Tibial artery (tissue), 4 donors: ENCODE results near the gene PPP1R3C.

Experiments used
- DNase-seq, 2 donors: peaks; one replicate each; pipeline ENCODE4 v3.0.0-alpha.2; 2019
- H3K27ac ChIP-seq, 2 donors: fragments of 200-600 bp; sonication (generic) in 1 of 2; 1 replicate in 1 of 2; 2 replicates in 1 of 2; pipeline ENCODE4 v1.5.1; 2018 to 2019; ENCODE audit warnings: mild to moderate bottlenecking in 1 of 2
- H3K27me3 ChIP-seq, 2 donors: fragments of 200-600 bp; sonication (generic) in 1 of 2; one replicate each; pipeline versions ENCODE4 v1.5.1 to v1.6.0; 2016 to 2019
- H3K36me3 ChIP-seq, 3 donors: fragments of 200-600 bp; sonication (generic) in 2 of 3; one replicate each; pipeline ENCODE4 v1.5.1; 2016 to 2019; ENCODE audit warnings: mild to moderate bottlenecking in 2 of 3
- H3K4me1 ChIP-seq, 4 donors: fragments of 200-600 bp; sonication (generic) in 2 of 4; 1 replicate in 3 of 4; 2 replicates in 1 of 4; pipeline ENCODE4 v1.5.1; 2016 to 2019
- H3K4me3 ChIP-seq, 2 donors: fragments of 200-600 bp; sonication (generic) in 1 of 2; 1 replicate in 1 of 2; 2 replicates in 1 of 2; pipeline ENCODE4 v1.5.1; 2018 to 2019; ENCODE audit warnings: mild to moderate bottlenecking in 2 of 2
- H3K9me3 ChIP-seq, 3 donors: fragments of 200-600 bp; sonication (generic) in 1 of 3; one replicate each; pipeline ENCODE4 v1.5.1; 2016 to 2019
- intact Hi-C: fragments of 100-400 bp; cut with DNase I; formaldehyde crosslinking; loops from one replicate; pipeline ENCODE4 v1.15.0; 2023; ENCODE audit warnings: low total_unique reads
- TF ChIP-seq, protein P1 (sequence below), 2 experiments: fragments of 200-600 bp in 1 of 2; fragments of 450-650 bp in 1 of 2; IDR thresholded peaks; one replicate each; pipeline ENCODE4 v1.5.1; 2017 to 2019; ENCODE audit warnings: antibody characterized with exemption in 2 of 2, mild to moderate bottlenecking in 1 of 2, moderate library complexity in 1 of 2

Gene PPP1R3C

DNA sequence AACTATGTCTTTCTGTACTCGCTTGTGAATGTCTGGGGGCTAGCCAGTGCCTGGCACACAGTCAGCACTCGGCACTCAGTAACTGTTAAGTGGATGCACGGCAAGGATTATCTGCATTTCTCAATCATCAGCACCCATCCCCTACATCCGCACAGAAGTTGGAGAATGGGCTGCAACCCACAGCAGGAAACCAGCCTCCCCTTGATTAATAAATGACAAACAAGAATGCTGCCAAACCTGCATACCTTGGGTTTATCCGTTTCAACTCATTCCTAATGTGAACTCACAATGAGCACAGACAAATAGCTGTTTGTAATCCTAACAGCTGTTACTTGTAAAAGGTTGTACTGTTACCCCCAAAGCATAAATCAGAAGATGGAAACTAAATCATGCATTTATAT is 28.9 kb downstream of the PPP1R3C start:
- DNase-seq, result no peak
- Histone ChIP-seq H3K36me3 (no peaks in the 10 kb centered on the region), H3K9me3 (no peaks in the 10 kb centered on the region), H3K27me3 (no peaks in the 10 kb centered on the region), H3K4me3 (no peak overlapping the region), H3K27ac (peak overlapping the region; percentile 72 to 83), H3K4me1 (peaks cover 0 to 80% (median 48%) of the 10 kb centered on the region in 4 donors)
- intact Hi-C loops, result no loop called here
- TF ChIP-seq, protein P1, sequence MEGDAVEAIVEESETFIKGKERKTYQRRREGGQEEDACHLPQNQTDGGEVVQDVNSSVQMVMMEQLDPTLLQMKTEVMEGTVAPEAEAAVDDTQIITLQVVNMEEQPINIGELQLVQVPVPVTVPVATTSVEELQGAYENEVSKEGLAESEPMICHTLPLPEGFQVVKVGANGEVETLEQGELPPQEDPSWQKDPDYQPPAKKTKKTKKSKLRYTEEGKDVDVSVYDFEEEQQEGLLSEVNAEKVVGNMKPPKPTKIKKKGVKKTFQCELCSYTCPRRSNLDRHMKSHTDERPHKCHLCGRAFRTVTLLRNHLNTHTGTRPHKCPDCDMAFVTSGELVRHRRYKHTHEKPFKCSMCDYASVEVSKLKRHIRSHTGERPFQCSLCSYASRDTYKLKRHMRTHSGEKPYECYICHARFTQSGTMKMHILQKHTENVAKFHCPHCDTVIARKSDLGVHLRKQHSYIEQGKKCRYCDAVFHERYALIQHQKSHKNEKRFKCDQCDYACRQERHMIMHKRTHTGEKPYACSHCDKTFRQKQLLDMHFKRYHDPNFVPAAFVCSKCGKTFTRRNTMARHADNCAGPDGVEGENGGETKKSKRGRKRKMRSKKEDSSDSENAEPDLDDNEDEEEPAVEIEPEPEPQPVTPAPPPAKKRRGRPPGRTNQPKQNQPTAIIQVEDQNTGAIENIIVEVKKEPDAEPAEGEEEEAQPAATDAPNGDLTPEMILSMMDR (IDR thresholded peaks at IDR 0.05), result no peak

DNA sequence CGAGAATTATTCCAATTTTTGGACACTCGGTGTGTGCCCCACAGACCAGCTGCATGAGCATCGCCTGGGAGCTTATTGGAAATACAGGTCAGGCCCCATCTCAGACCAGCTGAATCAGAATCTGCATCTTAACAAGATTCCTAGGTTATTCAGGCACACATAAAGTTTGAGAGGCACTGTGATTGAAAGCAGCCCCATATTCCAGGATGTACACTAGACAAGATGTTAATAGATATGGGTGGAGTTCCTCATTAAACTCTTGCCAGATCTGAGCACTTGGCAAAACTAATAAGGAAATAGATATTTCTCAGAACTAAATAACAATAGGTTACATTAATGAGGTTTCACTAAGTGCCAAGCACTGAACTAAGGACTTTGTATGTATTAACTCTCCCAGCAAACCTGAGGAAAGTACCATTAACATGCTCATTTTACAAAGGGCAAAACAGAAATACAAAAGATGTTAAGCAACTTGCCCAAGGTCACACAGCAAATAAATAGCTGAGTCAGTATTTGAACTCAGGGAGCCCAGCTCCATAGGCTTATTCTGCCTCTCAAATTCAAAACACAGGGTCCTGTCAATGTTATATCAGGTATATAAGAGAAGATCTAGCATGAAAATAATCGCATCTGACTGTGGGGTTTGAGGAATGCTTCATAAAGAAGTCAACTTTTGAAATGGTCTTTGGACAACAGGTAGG is 29.9 kb downstream of the PPP1R3C start:
- Histone ChIP-seq H3K4me1 (peaks cover 0 to 80% (median 47%) of the 10 kb centered on the region in 4 donors), H3K27ac (peak overlapping the region; percentile 72 to 83), H3K4me3 (no peak overlapping the region), H3K9me3 (no peaks in the 10 kb centered on the region), H3K27me3 (no peaks in the 10 kb centered on the region), H3K36me3 (no peaks in the 10 kb centered on the region)
- no peak for DNase-seq
- intact Hi-C loops, result no loop called here
- TF ChIP-seq, protein P1 (IDR thresholded peaks at IDR 0.05), result no peak

DNA sequence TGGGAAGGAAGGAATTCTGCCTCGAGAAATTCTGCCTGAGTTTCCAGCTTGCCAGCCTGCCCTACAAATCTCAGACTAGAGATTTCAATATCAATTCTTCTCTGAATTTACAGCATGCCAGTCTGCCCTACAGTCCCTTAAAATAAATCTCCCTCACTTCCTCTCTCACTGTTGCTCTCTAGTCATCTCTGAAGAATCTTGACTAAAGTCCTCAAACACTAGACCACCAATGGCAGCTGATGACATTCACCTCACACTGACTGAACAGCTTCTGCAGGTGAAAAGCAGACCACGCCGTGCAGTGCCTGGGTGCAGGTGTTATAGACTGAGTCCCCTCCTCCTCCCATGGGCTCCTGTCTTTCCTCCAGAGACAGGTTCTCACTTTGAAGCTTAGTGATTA is 30.4 kb downstream of the PPP1R3C start:
- Histone ChIP-seq H3K27me3 (no peaks in the 10 kb centered on the region), H3K4me3 (no peak overlapping the region), H3K27ac (peak overlapping the region; percentile 72 to 83), H3K36me3 (no peaks in the 10 kb centered on the region), H3K9me3 (no peaks in the 10 kb centered on the region), H3K4me1 (peaks cover 0 to 80% (median 47%) of the 10 kb centered on the region in 4 donors)
- TF ChIP-seq, protein P1 (IDR thresholded peaks at IDR 0.05), result no peak
- no peak for DNase-seq
- intact Hi-C loops, result no loop called here

DNA sequence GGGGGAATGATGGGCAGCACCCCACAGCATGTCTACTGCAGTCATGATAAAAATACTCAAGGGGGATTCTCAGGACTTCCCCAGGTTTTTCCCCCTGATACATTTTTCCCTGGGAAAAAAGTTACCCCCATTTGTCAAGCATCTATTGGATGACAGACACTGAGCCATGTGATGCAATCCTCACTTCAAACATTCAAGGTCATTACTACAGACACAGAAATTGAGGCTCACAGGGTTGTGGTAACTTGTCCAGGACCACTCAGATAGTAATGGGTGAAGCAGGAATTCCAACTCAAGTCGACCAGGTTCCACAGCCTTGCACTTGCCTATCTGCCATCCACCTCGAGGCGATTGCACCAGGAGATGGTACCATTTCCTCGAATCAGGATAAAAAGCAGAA is 31.7 kb downstream of the PPP1R3C start:
- Histone ChIP-seq H3K27me3 (no peaks in the 10 kb centered on the region), H3K36me3 (no peaks in the 10 kb centered on the region), H3K27ac (peak overlapping the region; percentile 72 to 83), H3K9me3 (no peaks in the 10 kb centered on the region), H3K4me3 (no peak overlapping the region), H3K4me1 (peaks cover 0 to 87% (median 55%) of the 10 kb centered on the region in 4 donors)
- no peak for DNase-seq
- TF ChIP-seq, protein P1 (IDR thresholded peaks at IDR 0.05), result no peak
- intact Hi-C loops, result no loop called here

DNA sequence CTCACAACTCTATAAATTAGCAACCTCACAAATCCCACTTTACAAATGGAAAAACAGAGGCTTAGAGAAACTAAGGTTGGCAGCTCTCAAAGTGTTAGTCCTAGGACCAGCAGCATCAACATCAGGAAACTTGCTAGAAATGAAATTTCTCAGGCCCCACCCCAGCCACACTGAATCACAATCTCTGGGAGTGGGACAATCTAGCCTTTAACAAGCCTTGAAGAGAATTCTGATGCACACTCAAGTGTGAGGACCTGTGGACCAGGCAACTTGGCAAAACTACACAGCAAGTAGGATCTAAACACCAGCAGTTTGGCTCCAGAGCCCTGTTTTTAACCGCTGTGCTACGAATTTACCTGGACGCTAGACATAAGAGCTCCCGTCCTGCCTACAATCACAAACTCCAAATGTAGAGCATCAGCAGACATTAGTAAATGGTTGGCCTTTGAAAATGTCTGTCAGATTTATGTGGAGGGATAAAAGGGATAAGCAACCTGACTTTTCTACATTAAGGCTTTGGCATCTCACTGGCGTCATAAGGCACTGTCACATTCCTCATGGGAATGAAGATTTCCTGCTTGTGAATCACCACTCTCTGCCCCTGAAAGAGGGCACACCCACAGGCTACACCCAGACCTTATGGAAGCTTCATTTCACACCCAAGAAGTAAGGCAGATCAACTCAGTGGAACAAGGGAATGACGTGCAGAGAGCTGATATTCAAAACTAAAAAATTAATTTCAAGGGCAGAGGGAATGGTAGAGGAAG is 34.5 kb downstream of the PPP1R3C start:
- Histone ChIP-seq H3K4me1 (peaks cover 0 to 87% (median 56%) of the 10 kb centered on the region in 4 donors), H3K36me3 (no peaks in the 10 kb centered on the region), H3K4me3 (no peak overlapping the region), H3K9me3 (no peaks in the 10 kb centered on the region), H3K27ac (peak overlapping the region; percentile 83), H3K27me3 (no peaks in the 10 kb centered on the region)
- TF ChIP-seq, protein P1 (IDR thresholded peaks at IDR 0.05), result no peak
- intact Hi-C loops, result no loop called here
- no peak for DNase-seq
